Naive thymus-derived CD4-positive, alpha-beta T cell (primary cell): Measurements from ENCODE around the gene SUGCT. TPM values are rescaled to one million over a fixed set of nuclear protein-coding genes. Genes with fewer than 3 reads are reported as not detected.
A peak's percentile ranks its signal among the peaks of the same experiment; 100 is the strongest.

Experiments
- ATAC-seq: fragments of 150-1000 bp; cut with Tn5 transposase; 2 replicates; pipeline ENCODE4 v1.10.0; 2021; ENCODE audit warnings: mild to moderate bottlenecking, moderate library complexity
- CTCF ChIA-PET: fragments of 350-600 bp; sonication (Branson Sonifier 250); formaldehyde crosslinking; loops from one replicate; lab custom pipeline; 2021; ENCODE audit warnings: antibody characterized with exemption; lab: Charles Lee
- POLR2A ChIA-PET: fragments of 350-600 bp; sonication (Branson Sonifier 250); formaldehyde crosslinking; loops from one replicate; lab custom pipeline; 2021; ENCODE audit warnings: antibody characterized with exemption, inconsistent platforms; lab: Charles Lee
- DNase-seq, 9 donors: peaks; one replicate each; pipeline versions ENCODE4 v3.0.0 to v3.0.0-alpha.2; 2020 to 2022; ENCODE audit warnings: mixed read lengths in 1 of 9
- H3K27ac ChIP-seq: one replicate; pipeline ENCODE4 v1.7.0; 2013; ENCODE audit warnings: mild to moderate bottlenecking, low read depth, low read length, moderate library complexity
- H3K27me3 ChIP-seq, 2 donors: one replicate each; pipeline ENCODE4 v1.7.0; 2013; ENCODE audit warnings: low read length in 2 of 2, mild to moderate bottlenecking in 2 of 2, moderate library complexity in 2 of 2; ENCODE audit not compliant: control insufficient read depth in 2 of 2, insufficient read depth in 2 of 2
- H3K36me3 ChIP-seq, 3 experiments: 1 replicate in 2 of 3; 2 replicates in 1 of 3; pipeline ENCODE4 v1.7.0; 2013; ENCODE audit warnings: low read length in 3 of 3, mild to moderate bottlenecking in 3 of 3, moderate library complexity in 1 of 3; ENCODE audit not compliant: insufficient read depth in 3 of 3, control insufficient read depth in 2 of 3
- H3K4me1 ChIP-seq, 2 donors: one replicate each; pipeline ENCODE4 v1.7.0; 2013; ENCODE audit warnings: low read length in 2 of 2, mild to moderate bottlenecking in 2 of 2, moderate library complexity in 1 of 2; ENCODE audit not compliant: control insufficient read depth in 2 of 2, insufficient read depth in 2 of 2
- H3K4me3 ChIP-seq: 2 replicates; pipeline ENCODE4 v1.7.0; 2013; ENCODE audit warnings: mild to moderate bottlenecking, low read length
- H3K9me3 ChIP-seq, 3 experiments: 1 replicate in 2 of 3; 2 replicates in 1 of 3; pipeline ENCODE4 v1.7.0; 2013; ENCODE audit warnings: low read length in 3 of 3; ENCODE audit not compliant: control insufficient read depth in 2 of 3
- H3K27ac Mint-ChIP-seq, 9 donors: one replicate each; pipeline ENCODE4 v1.8.0; 2020 to 2022; ENCODE audit warnings: mixed read lengths in 9 of 9, mild to moderate bottlenecking in 8 of 9, moderate library complexity in 5 of 9, inconsistent platforms in 2 of 9
- H3K27me3 Mint-ChIP-seq, 5 donors: one replicate each; pipeline ENCODE4 v1.8.0; 2021 to 2022; ENCODE audit warnings: mixed read lengths in 5 of 5, mild to moderate bottlenecking in 1 of 5
- H3K36me3 Mint-ChIP-seq, 5 donors: one replicate each; pipeline ENCODE4 v1.8.0; 2020 to 2022; ENCODE audit warnings: mixed read lengths in 5 of 5, mild to moderate bottlenecking in 3 of 5, inconsistent platforms in 1 of 5
- H3K4me1 Mint-ChIP-seq, 7 donors: one replicate each; pipeline ENCODE4 v1.8.0; 2020 to 2022; ENCODE audit warnings: mixed read lengths in 7 of 7, mild to moderate bottlenecking in 3 of 7, inconsistent platforms in 1 of 7
- H3K4me3 Mint-ChIP-seq, 10 donors: one replicate each; pipeline ENCODE4 v1.8.0; 2020 to 2022; ENCODE audit warnings: mild to moderate bottlenecking in 10 of 10, mixed read lengths in 10 of 10, moderate library complexity in 6 of 10, inconsistent platforms in 2 of 10
- H3K9me3 Mint-ChIP-seq, 11 donors: one replicate each; pipeline ENCODE4 v1.8.0; 2020 to 2022; ENCODE audit warnings: mixed read lengths in 11 of 11, mild to moderate bottlenecking in 4 of 11, inconsistent platforms in 1 of 11, moderate library complexity in 1 of 11
- intact Hi-C, 2 donors: fragments of 100-400 bp; cut with micrococcal nuclease; formaldehyde crosslinking; loops; one replicate each; pipeline ENCODE4 v1.15.1; 2023
- polyA plus RNA-seq, 2 donors: library from polyadenylated mRNA; unstranded; fragments of 300-500 nt; fragmentation: Illumina TruSeq; gene quantifications; one replicate each; pipeline ENCODE4 v1.2.3, GENCODE V29; 2021
- total RNA-seq, 6 experiments: library from RNA in 5 of 6; stranded (reverse) in 5 of 6; gene quantifications; 1 replicate in 5 of 6; 2 replicates in 1 of 6; pipeline ENCODE4 v1.2.3 and lab custom pipeline; 2021 to 2026

Gene SUGCT
- total and polyA plus RNA-seq, 7 experiments from 2014 or later, result 0.95 to 2.7 (median 2.2) TPM; not detected in 1

DNA sequence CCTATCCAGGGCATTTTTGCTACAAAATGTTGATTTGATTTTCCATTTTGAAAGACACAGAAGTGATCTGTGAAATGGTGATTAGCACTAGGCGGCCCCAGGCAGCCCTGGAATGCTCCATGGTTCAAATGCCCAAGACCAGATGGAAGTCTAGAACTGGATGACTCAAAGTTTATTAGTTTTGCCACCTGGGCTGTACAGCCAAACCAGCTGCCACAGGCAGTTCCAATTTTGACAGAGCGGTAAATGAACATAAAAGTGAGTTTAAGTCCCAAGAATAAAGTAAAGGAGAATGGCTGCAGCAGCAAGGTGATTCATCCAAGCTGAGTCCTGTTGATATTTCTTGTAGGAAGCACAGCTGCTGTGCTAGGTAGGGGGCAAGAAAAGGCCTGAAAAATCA is 180.5 kb downstream of the SUGCT start:
- Mint-ChIP-seq H3K9me3 (peaks cover 0 to 2% (median 0%) of the 10 kb centered on the region in 11 donors), H3K4me1 (peaks cover 0 to 6% (median 0%) of the 10 kb centered on the region in 7 donors), H3K4me3 (no peak overlapping the region), H3K36me3 (peaks cover 0 to 8% (median 3%) of the 10 kb centered on the region in 5 donors), H3K27me3 (peaks cover 0 to 5% (median 0%) of the 10 kb centered on the region in 5 donors), H3K27ac (no peak overlapping the region)
- CTCF ChIA-PET, result no interaction called here
- POLR2A ChIA-PET, result no interaction called here
- no peak overlapping the region for H3K27ac ChIP-seq
- no peak overlapping the region for H3K4me3 ChIP-seq
- no peaks in the 10 kb centered on the region for H3K36me3 ChIP-seq
- no peaks in the 10 kb centered on the region for H3K9me3 ChIP-seq
- intact Hi-C loops, result no loop called here
- H3K4me1 ChIP-seq, result no peaks in the 10 kb centered on the region
- no peaks in the 10 kb centered on the region for H3K27me3 ChIP-seq
- ATAC-seq (no peak), DNase-seq (no peak)

DNA sequence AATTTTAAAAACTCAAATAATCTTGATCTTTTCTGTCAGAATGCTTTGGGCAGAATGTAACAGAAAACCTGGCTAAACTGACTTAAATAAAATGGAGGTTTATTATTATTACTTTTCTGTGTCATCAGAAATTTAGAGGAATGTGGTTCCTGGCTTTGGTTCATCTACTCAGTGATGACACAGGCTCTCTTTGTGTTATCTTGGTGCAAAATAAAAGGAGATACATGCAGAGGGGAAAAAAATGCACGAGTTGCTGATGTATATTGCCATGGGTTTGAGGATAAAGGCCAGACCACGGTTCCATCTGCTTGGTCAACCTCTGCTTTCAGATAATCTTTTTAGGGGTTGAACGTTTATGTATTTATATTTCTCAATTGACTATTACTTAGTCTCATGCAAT is 181.4 kb downstream of the SUGCT start:
- intact Hi-C loops, result no loop called here
- Histone ChIP-seq H3K27ac (no peak overlapping the region), H3K27me3 (no peaks in the 10 kb centered on the region), H3K4me3 (no peak overlapping the region), H3K4me1 (no peaks in the 10 kb centered on the region), H3K36me3 (no peaks in the 10 kb centered on the region), H3K9me3 (no peaks in the 10 kb centered on the region)
- DNase-seq (no peak), ATAC-seq (no peak)
- POLR2A ChIA-PET, result no interaction called here
- Mint-ChIP-seq H3K9me3 (peaks cover 0 to 2% (median 0%) of the 10 kb centered on the region in 11 donors), H3K4me3 (no peak overlapping the region), H3K36me3 (peaks cover 0 to 8% (median 3%) of the 10 kb centered on the region in 5 donors), H3K27me3 (peaks cover 0 to 5% (median 0%) of the 10 kb centered on the region in 5 donors), H3K4me1 (peaks cover 0 to 4% (median 0%) of the 10 kb centered on the region in 7 donors), H3K27ac (no peak overlapping the region)
- CTCF ChIA-PET, result no interaction called here

DNA sequence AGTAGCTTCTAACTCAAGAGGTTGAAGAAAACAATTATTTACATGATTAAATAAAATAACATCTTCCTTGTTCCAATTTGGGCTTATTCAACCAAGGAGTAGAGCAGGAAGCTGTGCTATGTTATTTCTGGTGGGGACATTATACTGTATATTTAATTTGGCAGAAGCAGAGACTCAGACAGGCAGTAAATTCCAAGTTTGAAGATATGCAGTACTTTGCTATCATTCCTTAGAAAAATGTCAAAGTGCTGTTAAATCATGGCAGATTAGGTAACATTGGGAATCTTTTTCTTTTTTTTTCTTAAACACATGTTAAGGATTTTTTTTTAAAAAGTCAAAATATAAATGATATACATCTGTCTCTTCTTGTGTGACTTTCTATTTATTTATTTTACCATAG is 190.1 kb downstream of the SUGCT start:
- Histone ChIP-seq H3K36me3 (no peaks in the 10 kb centered on the region), H3K27ac (no peak overlapping the region), H3K4me3 (no peak overlapping the region), H3K4me1 (no peaks in the 10 kb centered on the region), H3K9me3 (no peaks in the 10 kb centered on the region), H3K27me3 (no peaks in the 10 kb centered on the region)
- no peaks in the 10 kb centered on the region for H3K27me3 Mint-ChIP-seq
- POLR2A ChIA-PET, result no interaction called here
- no peaks in the 10 kb centered on the region for H3K9me3 Mint-ChIP-seq
- ATAC-seq (no peak), DNase-seq (no peak)
- H3K4me1 Mint-ChIP-seq, result no peaks in the 10 kb centered on the region
- H3K27ac Mint-ChIP-seq, result no peak overlapping the region
- intact Hi-C loops, result loop anchor here in 1 of 2 donors (5.0 kb wide), 1 partner anchor 1377 kb away; the partner anchor contains the start of gene INHBA
- CTCF ChIA-PET, result no interaction called here
- no peak overlapping the region for H3K4me3 Mint-ChIP-seq
- H3K36me3 Mint-ChIP-seq, result no peaks in the 10 kb centered on the region

DNA sequence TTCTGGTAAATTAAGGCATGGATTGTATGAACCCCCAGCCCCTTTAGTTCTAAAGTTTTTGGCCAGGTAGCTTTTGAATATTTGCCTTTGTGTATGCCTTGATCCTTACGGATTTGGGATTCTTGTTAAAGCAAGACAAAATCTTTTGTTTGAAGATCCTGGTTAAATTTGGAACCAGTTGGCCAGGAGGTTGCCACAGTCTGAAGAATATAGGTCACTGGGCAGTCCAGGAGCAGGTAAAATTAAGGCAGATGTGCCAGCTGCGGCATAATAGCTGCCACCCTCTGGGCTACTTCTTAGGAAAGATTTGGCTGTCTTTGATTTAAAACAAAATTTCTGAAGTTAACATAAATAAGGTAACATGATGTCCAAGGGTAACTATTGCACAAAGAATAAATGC is 192.3 kb downstream of the SUGCT start:
- H3K27me3 ChIP-seq, result no peaks in the 10 kb centered on the region
- POLR2A ChIA-PET, result no interaction called here
- CTCF ChIA-PET, result no interaction called here
- Mint-ChIP-seq H3K27me3 (no peaks in the 10 kb centered on the region), H3K4me1 (no peaks in the 10 kb centered on the region), H3K36me3 (no peaks in the 10 kb centered on the region), H3K27ac (no peak overlapping the region), H3K4me3 (no peak overlapping the region), H3K9me3 (no peaks in the 10 kb centered on the region)
- ATAC-seq, result no peak
- H3K4me1 ChIP-seq, result no peaks in the 10 kb centered on the region
- no peak overlapping the region for H3K4me3 ChIP-seq
- no peaks in the 10 kb centered on the region for H3K9me3 ChIP-seq
- intact Hi-C loops, result loop anchor here in 1 of 2 donors (5.0 kb wide), 1 partner anchor 1375 kb away; the partner anchor contains the start of gene INHBA
- no peak overlapping the region for H3K27ac ChIP-seq
- DNase-seq, result no peak
- H3K36me3 ChIP-seq, result no peaks in the 10 kb centered on the region

DNA sequence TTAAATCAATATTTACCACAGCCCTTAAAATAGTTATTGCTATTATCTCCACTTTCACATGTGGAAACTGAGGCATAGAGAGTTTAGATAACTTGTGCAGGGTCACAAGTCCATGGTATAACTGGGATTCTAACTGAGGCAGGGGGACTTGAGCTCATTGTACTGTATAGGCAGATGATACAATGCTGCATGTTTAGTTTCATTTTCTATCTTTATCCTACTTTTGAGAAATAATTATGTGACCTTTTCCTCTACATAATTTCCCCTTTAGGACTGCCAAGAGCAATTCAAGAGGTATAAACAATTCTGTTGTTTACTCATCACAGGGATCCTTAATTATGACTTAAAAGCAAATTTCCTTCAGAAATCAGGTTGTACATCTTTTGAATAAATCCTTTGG is 193.1 kb downstream of the SUGCT start:
- no peaks in the 10 kb centered on the region for H3K36me3 ChIP-seq
- H3K4me1 Mint-ChIP-seq, result no peaks in the 10 kb centered on the region
- H3K27me3 Mint-ChIP-seq, result no peaks in the 10 kb centered on the region
- ATAC-seq (no peak), DNase-seq (no peak)
- intact Hi-C loops, result loop anchor here (2.0 to 5.0 kb wide), 3 partner anchors 95 to 1377 kb away; partner anchors contain the start of gene INHBA (in 1 of the 2)
- no peaks in the 10 kb centered on the region for H3K36me3 Mint-ChIP-seq
- no peak overlapping the region for H3K4me3 ChIP-seq
- no peaks in the 10 kb centered on the region for H3K27me3 ChIP-seq
- H3K9me3 Mint-ChIP-seq, result peaks cover 0 to 2% (median 0%) of the 10 kb centered on the region in 11 donors
- ChIA-PET CTCF (no interaction called here), POLR2A (no interaction called here)
- no peak overlapping the region for H3K4me3 Mint-ChIP-seq
- H3K9me3 ChIP-seq, result no peaks in the 10 kb centered on the region
- no peaks in the 10 kb centered on the region for H3K4me1 ChIP-seq
- H3K27ac ChIP-seq, result no peak overlapping the region
- no peak overlapping the region for H3K27ac Mint-ChIP-seq

DNA sequence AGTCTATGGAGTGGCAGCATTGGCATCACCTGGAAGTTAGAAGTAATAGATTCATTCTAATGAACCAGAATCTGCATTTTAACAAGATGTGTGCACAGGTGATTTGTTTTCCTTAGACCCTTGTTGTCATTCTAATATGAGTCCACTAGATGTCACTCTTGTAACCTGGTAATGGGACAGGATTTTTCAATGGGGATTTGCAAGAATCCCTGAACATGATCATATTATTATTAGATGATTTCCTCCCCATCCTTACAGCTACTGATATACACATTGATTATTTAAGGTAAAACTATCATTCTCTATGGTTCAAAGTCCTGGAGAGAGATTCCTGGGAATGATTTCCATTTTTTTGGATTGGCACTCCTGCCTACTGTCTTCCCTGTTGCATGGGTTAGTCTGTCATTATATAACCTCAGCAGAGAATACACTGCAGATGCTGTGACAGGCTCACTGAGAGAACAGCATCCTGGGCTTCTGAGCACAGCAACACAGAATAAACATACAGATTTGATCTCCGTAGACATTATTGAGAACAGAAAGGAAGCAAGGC is 194.9 kb downstream of the SUGCT start:
- Mint-ChIP-seq H3K27me3 (no peaks in the 10 kb centered on the region), H3K9me3 (peaks cover 0 to 3% (median 0%) of the 10 kb centered on the region in 11 donors), H3K36me3 (no peaks in the 10 kb centered on the region), H3K4me3 (no peak overlapping the region), H3K4me1 (no peaks in the 10 kb centered on the region), H3K27ac (no peak overlapping the region)
- ATAC-seq (no peak), DNase-seq (peak in 5 of 9 donors; percentile 11 to 30 (median 26))
- Histone ChIP-seq H3K36me3 (no peaks in the 10 kb centered on the region), H3K4me1 (no peaks in the 10 kb centered on the region), H3K4me3 (no peak overlapping the region), H3K27me3 (no peaks in the 10 kb centered on the region), H3K9me3 (no peaks in the 10 kb centered on the region), H3K27ac (no peak overlapping the region)
- intact Hi-C loops, result loop anchor here (1.0 to 5.0 kb wide), 5 partner anchors 97 to 1375 kb away; partner anchors contain the start of gene INHBA (in 1 of the 2)
- POLR2A ChIA-PET, result no interaction called here
- CTCF ChIA-PET, result no interaction called here

DNA sequence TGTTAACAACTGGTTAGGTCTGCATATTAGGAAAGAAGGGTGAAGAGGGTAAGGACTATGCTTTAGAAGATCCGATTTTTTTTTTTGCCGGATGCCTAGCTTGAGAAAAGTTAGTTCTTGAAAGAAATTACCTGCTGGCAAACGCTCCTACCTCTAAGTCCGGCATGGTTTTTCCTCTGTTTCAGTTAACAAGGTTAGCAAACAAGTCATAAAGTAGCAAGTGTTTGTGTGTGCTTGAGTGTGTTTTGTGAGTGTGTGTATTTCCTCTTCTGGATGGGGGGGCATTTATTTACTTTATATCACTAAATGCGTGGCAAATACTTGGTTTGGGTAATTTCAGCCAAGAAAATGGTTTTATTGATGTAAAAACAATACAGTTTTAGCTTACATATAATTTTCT is 195.6 kb downstream of the SUGCT start:
- intact Hi-C loops, result no loop called here
- H3K36me3 ChIP-seq, result no peaks in the 10 kb centered on the region
- no peak overlapping the region for H3K27ac ChIP-seq
- no peak overlapping the region for H3K4me3 Mint-ChIP-seq
- no peak overlapping the region for H3K4me3 ChIP-seq
- H3K36me3 Mint-ChIP-seq, result peaks cover 0 to under 1% (median 0%) of the 10 kb centered on the region in 5 donors
- POLR2A ChIA-PET, result interaction anchor here (0.6 kb wide), 1 partner anchor 114 kb away, joined by 4 read pairs; no protein-coding TSS in a partner anchor
- CTCF ChIA-PET, result interaction anchor here (0.9 kb wide), 1 partner anchor 10 kb away, joined by 3 read pairs; no protein-coding TSS in a partner anchor
- H3K9me3 Mint-ChIP-seq, result peaks cover 0 to 4% (median 0%) of the 10 kb centered on the region in 11 donors
- H3K4me1 ChIP-seq, result no peaks in the 10 kb centered on the region
- ATAC-seq, result no peak
- H3K27me3 Mint-ChIP-seq, result no peaks in the 10 kb centered on the region
- H3K9me3 ChIP-seq, result no peaks in the 10 kb centered on the region
- no peaks in the 10 kb centered on the region for H3K4me1 Mint-ChIP-seq
- no peaks in the 10 kb centered on the region for H3K27me3 ChIP-seq
- no peak for DNase-seq
- no peak overlapping the region for H3K27ac Mint-ChIP-seq
